ENCODE data around the gene XXYLT1.

XXYLT1 gene

DNA sequence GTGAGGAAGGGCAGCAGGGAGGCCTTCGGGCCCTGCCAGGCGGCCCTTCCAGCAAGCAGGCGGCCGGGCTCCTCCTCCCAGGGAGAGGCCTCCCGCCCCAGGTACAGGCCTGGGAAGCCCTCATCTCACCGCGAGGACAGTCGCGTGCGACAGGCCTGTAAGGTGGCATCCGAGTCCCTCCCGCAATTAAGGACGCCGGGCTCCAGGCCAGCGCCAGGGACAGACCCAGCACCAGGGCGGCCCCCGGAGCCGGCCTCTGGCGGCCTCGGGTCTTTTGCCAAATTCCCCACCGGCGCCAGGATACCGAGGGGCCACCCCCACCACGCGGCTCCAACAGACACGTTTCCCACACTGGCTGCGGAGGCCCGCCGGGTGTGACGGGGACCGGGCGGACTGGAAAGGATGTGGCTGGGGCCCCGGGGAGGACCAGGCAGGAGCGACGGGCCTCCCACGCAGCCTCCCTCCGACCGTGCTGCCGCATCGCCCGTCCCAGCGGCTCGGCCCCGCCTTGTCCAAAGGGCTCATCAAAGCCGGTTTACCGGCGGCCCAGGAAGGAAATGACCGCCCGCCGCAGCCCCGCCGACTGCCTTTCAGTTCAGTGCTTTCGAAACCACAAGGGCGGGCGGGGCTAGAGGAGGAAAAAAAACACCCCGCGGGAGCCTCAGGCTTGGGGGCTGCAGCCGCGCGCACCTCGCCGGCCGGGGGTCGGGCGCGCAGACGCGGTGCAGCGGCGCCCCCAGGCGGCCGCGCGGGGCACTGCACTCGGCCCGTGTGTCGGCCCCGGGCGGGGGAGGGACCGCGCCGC lies 11.3 kb downstream of the XXYLT1 start:
- TF ChIP-seq ZNF565 (CRISPR knock-in tag; conservative IDR thresholded peaks at IDR 0.05; ENCODE audit: low read depth) (no peak), ZNF8 (CRISPR knock-in tag; IDR thresholded peaks at IDR 0.05) (0 out of 2 replicates have a peak, but pooled peaks have one; percentile 9)
- peak; percentile 86 for ATAC-seq

DNA sequence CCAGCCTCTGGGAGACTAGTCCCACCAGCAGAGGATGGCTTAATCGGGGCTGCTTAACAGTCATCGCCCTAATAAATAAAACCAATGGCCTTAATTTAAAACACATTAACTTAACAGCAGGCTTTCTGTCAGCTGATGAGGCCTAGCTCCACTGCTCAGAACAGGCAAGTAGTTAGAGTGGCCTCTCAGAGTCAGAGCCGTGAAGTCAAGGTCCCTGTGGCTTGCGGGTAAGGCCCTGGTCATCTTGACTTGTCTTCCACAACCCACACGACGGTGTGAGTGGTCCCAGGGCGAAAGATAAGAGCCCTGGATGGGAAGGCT lies 11.8 kb downstream of the XXYLT1 start:
- ATAC-seq: peak; percentile 32
- TF ChIP-seq TCF4 (CRISPR knock-in tag; IDR thresholded peaks at IDR 0.05; ENCODE audit: borderline replicate concordance) (no peak), ZNF565 (CRISPR knock-in tag; conservative IDR thresholded peaks at IDR 0.05; ENCODE audit: low read depth) (no peak), OSR1 (CRISPR knock-in tag; IDR thresholded peaks at IDR 0.05) (no peak), ZFP30 (CRISPR knock-in tag; IDR thresholded peaks at IDR 0.05) (no peak)
- TF ChIP-seq, protein P1, sequence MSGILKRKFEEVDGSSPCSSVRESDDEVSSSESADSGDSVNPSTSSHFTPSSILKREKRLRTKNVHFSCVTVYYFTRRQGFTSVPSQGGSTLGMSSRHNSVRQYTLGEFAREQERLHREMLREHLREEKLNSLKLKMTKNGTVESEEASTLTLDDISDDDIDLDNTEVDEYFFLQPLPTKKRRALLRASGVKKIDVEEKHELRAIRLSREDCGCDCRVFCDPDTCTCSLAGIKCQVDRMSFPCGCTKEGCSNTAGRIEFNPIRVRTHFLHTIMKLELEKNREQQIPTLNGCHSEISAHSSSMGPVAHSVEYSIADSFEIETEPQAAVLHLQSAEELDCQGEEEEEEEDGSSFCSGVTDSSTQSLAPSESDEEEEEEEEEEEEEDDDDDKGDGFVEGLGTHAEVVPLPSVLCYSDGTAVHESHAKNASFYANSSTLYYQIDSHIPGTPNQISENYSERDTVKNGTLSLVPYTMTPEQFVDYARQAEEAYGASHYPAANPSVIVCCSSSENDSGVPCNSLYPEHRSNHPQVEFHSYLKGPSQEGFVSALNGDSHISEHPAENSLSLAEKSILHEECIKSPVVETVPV (CRISPR knock-in tag; IDR thresholded peaks at IDR 0.05): no peak

DNA sequence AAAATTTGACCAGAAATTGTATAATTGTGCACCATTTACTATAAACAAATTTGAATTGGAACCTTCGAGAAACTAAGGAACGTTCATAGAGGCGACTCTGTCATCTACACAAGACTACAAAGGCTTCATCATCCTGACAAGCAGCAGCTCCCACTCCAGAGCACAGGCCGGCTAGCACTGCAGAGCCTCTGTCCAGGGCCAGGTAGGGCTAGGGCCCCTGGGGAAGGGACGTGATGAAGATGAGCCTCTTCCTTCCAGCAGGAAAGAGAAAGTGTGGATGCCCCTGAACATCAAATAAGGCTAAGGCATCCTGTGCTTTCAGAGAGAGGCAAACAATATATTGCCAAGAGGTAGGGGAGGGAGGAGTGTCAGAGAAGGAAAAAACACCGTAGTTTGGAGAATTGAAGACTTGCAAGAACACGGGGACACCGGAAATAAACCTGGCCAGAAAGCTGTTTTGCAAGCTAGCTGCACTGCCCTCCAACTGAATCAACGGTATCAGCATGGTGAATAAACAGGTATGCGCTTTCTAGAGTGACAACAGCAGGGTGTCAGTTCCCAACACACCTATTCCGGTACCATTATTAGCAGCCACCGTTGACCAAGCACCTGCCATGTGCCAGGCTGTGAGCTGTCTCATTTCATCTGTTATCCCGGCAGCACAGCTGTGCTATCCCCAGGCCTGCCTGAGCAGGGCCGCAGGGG lies 12.4 kb downstream of the XXYLT1 start:
- TF ChIP-seq ESRRG (CRISPR knock-in tag; IDR thresholded peaks at IDR 0.05): no peak
- TF ChIP-seq, protein P2, sequence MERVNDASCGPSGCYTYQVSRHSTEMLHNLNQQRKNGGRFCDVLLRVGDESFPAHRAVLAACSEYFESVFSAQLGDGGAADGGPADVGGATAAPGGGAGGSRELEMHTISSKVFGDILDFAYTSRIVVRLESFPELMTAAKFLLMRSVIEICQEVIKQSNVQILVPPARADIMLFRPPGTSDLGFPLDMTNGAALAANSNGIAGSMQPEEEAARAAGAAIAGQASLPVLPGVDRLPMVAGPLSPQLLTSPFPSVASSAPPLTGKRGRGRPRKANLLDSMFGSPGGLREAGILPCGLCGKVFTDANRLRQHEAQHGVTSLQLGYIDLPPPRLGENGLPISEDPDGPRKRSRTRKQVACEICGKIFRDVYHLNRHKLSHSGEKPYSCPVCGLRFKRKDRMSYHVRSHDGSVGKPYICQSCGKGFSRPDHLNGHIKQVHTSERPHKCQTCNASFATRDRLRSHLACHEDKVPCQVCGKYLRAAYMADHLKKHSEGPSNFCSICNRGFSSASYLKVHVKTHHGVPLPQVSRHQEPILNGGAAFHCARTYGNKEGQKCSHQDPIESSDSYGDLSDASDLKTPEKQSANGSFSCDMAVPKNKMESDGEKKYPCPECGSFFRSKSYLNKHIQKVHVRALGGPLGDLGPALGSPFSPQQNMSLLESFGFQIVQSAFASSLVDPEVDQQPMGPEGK (CRISPR knock-in tag; IDR thresholded peaks at IDR 0.05; ENCODE audit: borderline replicate concordance): no peak
- TF ChIP-seq, protein P3, sequence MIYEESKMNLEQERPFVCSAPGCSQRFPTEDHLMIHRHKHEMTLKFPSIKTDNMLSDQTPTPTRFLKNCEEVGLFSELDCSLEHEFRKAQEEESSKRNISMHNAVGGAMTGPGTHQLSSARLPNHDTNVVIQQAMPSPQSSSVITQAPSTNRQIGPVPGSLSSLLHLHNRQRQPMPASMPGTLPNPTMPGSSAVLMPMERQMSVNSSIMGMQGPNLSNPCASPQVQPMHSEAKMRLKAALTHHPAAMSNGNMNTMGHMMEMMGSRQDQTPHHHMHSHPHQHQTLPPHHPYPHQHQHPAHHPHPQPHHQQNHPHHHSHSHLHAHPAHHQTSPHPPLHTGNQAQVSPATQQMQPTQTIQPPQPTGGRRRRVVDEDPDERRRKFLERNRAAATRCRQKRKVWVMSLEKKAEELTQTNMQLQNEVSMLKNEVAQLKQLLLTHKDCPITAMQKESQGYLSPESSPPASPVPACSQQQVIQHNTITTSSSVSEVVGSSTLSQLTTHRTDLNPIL (CRISPR knock-in tag; IDR thresholded peaks at IDR 0.05; ENCODE audit: low read depth): no peak
- ATAC-seq: peak; percentile 20

DNA sequence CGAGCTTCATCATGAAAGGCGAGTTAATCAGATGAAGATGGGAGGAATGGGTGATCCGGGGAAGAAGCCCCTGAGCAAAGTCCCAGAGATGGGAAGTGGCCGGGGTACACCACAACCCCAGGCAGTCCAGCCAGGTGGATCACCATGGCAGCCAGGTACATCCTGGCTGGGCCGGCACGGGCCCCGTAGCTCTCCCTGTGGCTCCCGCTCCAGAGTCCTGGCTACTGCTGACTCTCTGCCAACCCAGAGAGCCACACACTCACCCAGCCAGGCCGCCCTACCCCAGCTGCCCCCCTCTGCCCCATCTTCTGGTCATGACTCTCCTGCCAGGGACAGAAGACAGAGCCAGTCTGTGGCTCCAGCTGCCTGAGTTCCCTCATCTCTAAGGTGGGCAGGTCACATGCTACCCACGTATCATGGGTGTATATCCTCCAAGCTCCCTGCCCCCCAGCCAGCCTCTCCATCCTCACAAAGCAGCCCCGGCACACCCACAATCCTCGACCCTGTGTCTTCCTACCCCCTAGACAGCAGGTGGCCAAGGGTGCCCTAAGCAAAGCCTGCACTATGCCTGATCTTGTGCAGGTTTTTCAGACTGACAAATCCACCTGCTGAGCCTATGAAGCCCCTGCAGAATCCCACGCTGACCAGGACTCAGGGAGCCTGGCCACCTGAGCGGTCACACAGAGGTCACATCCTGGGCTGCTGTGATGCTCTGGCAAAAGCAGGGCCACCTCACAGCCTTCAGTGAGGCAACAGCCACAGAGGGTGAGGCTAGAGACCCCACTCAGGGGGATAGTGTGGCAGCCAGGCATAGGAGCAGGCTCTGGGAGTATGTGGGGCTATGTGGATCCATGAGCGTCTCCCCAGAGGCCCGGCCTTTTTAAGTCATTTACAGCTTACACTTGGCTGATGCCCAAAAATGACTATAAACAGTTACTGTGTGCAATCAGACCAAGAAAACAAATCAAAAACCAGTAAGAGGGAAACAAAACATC lies 13.2 kb downstream of the XXYLT1 start:
- ATAC-seq: no peak

More for the DNA sequence above, 13.2 kb downstream of the XXYLT1 start:
- no peak for TF ChIP-seq ZNF565 (CRISPR knock-in tag; conservative IDR thresholded peaks at IDR 0.05; ENCODE audit: low read depth)
- no peak for TF ChIP-seq RARB (CRISPR knock-in tag; IDR thresholded peaks at IDR 0.05)
- TF ChIP-seq TCF4 (CRISPR knock-in tag; IDR thresholded peaks at IDR 0.05; ENCODE audit: borderline replicate concordance): no peak
- no peak for TF ChIP-seq PPARA (CRISPR knock-in tag; IDR thresholded peaks at IDR 0.05; ENCODE audit: borderline replicate concordance)
- TF ChIP-seq, protein P3 (CRISPR knock-in tag; IDR thresholded peaks at IDR 0.05; ENCODE audit: low read depth): no peak
- TF ChIP-seq, protein P4, sequence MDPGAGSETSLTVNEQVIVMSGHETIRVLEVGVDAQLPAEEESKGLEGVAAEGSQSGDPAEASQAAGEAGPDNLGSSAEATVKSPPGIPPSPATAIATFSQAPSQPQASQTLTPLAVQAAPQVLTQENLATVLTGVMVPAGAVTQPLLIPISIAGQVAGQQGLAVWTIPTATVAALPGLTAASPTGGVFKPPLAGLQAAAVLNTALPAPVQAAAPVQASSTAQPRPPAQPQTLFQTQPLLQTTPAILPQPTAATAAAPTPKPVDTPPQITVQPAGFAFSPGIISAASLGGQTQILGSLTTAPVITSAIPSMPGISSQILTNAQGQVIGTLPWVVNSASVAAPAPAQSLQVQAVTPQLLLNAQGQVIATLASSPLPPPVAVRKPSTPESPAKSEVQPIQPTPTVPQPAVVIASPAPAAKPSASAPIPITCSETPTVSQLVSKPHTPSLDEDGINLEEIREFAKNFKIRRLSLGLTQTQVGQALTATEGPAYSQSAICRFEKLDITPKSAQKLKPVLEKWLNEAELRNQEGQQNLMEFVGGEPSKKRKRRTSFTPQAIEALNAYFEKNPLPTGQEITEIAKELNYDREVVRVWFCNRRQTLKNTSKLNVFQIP (CRISPR knock-in tag; IDR thresholded peaks at IDR 0.05; ENCODE audit: borderline replicate concordance, low read depth): no peak
- TF ChIP-seq, protein P1 (CRISPR knock-in tag; IDR thresholded peaks at IDR 0.05): no peak
- no peak for TF ChIP-seq ZNF8 (CRISPR knock-in tag; IDR thresholded peaks at IDR 0.05)
- TF ChIP-seq ZNF70 (CRISPR knock-in tag; IDR thresholded peaks at IDR 0.05): no peak
- no peak for TF ChIP-seq ESRRG (CRISPR knock-in tag; IDR thresholded peaks at IDR 0.05)
- TF ChIP-seq, protein P2 (CRISPR knock-in tag; IDR thresholded peaks at IDR 0.05; ENCODE audit: borderline replicate concordance): no peak
- TF ChIP-seq ARNTL (CRISPR knock-in tag; IDR thresholded peaks at IDR 0.05; ENCODE audit: borderline replicate concordance, low read depth): no peak
- no peak for TF ChIP-seq ZFP30 (CRISPR knock-in tag; IDR thresholded peaks at IDR 0.05)
- no peak for TF ChIP-seq ZC3H10 (CRISPR knock-in tag; IDR thresholded peaks at IDR 0.05)
- no peak for TF ChIP-seq SNAI2 (CRISPR knock-in tag; IDR thresholded peaks at IDR 0.05)
- TF ChIP-seq ISL1 (CRISPR knock-in tag; IDR thresholded peaks at IDR 0.05): no peak
- no peak for TF ChIP-seq ZFP3 (CRISPR knock-in tag; IDR thresholded peaks at IDR 0.05)
- no peak for TF ChIP-seq GLIS3 (CRISPR knock-in tag; IDR thresholded peaks at IDR 0.05)
